Measurements from ENCODE around the gene SKIL.
"Not testable (repeated sequence)": the region's sequence is repeated elsewhere in the genome, so short reads cannot be mapped to it uniquely, and the experiment has no call there.

Gene SKIL, protein sequence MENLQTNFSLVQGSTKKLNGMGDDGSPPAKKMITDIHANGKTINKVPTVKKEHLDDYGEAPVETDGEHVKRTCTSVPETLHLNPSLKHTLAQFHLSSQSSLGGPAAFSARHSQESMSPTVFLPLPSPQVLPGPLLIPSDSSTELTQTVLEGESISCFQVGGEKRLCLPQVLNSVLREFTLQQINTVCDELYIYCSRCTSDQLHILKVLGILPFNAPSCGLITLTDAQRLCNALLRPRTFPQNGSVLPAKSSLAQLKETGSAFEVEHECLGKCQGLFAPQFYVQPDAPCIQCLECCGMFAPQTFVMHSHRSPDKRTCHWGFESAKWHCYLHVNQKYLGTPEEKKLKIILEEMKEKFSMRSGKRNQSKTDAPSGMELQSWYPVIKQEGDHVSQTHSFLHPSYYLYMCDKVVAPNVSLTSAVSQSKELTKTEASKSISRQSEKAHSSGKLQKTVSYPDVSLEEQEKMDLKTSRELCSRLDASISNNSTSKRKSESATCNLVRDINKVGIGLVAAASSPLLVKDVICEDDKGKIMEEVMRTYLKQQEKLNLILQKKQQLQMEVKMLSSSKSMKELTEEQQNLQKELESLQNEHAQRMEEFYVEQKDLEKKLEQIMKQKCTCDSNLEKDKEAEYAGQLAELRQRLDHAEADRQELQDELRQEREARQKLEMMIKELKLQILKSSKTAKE

DNA sequence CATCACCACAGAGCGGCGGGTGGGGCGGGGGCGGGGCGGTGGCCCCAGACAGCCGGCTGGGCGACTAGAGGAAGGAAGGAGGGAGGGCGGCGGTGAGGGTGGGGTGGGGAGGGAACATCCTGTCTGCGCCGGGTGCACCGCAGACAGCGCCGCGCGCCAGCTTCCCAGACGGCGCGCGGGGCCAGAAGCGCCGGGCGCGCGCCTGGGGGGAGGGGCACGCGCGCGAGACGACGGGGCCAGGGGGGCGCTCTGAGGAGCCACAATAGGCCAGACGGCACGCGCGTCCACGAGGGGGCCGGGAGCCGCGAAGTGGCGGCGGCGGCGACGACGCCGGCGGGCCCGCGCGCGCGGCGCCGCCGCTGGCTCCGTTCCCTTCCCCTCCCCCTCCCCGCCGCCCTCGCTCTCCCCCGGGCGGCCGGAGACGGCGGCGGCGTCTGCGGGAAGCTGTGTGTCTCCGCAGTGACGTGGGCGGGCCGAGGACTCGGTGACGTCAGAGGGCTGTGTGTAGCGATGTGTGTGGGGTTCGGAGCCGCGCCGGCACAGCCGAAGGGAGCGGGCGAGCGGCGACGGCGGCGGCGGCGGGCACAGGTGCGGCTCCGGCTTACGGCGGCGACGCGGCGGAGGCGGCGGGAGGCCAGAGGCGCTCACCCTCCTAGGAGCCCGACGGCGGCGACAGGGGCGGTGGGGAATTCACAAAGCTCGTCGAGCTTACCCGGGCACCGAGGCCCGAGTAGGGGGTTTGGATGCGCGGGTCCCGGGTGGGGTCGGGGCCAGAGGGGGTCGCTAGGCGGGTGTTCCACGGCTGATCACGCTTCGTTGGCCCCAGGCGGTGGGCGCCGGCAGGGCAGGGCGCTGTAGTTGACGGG, at the start of gene SKIL:
SKIL (plus strand) TSS at position 540 of the 866 bp plus-strand sequence. CDS start 2,617 bp downstream, outside the sequence.
- in situ Hi-C loops (cut with HindIII; ENCODE audit: low sequenced_read_pairs): no loop called here

DNA sequence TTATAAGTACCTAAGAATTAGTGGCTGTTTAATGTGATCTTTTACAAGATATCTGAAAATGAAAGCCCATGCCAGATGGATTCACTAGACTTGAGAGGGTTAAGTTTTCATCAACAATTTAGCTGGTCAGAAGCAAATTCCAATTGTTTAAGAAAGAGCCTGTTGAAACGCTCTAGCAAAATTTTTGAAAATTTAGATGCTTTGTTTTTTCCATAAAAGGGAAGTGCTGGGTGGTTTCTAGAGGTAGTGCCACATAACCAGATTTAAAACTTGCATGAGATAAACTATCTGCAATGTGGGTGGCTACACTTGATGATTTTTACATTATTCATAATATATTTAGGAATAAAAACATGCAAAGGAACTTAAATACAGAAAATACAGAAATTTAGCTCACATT, 48.5 kb upstream of the SKIL start:
- in situ Hi-C loops (cut with HindIII; ENCODE audit: low sequenced_read_pairs): no loop called here

DNA sequence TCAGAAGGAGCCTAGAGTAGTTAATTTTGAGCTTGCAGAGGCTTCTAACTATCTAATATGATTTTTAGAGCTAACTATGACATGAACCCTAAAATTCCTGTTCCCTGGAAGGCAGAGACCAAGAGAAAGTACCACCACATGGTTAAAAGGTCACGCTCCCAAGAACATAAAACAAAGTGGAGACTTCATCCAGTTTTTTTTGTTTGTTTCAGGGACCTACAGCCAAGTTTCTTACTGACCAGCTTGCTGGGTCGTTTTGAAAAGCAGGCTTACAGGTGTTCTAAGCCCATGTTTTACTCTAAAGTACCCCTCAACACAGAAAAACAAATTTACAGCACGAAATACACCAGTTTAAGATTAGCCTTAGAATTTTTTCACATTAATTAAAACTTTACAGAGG, 39.6 kb upstream of the SKIL start:
- in situ Hi-C loops (cut with HindIII; ENCODE audit: low sequenced_read_pairs): loop anchor here (5.0 kb wide), 1 partner anchor 69 kb away; no protein-coding TSS in a partner anchor

DNA sequence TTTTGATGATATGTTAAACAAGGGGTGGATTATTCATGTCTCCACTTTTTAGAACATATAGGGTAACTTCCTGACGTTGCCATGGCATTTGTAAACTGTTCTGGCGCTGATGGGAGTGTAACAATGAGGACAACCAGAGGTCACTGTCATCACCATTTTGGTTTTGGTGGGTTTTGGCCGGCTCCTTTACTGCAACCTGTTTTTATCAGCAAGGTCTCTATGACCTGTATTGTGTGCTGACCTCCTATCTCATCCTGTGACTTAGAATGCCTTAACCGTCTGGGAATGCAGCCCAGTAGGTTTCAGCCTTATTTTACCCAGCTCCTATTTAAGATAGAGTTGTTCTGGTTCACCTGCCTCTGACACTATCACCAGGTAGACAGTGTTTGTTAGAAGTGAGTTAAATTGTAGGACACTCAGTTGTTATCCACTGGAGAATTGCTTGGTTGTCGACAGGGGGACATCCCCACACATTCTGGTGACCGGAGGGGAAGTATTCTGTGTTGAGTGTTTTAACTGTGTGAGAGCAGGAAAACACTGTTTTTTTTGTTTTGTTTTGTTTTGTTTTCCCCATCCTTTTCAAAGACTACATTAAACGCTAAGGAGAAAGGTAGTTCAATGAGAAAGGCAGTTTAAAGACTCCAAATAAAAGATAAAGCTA, 36.9 kb upstream of the SKIL start:
- in situ Hi-C loops (cut with HindIII; ENCODE audit: low sequenced_read_pairs): loop anchor here (5.0 kb wide), 1 partner anchor 48 kb away; no protein-coding TSS in a partner anchor

DNA sequence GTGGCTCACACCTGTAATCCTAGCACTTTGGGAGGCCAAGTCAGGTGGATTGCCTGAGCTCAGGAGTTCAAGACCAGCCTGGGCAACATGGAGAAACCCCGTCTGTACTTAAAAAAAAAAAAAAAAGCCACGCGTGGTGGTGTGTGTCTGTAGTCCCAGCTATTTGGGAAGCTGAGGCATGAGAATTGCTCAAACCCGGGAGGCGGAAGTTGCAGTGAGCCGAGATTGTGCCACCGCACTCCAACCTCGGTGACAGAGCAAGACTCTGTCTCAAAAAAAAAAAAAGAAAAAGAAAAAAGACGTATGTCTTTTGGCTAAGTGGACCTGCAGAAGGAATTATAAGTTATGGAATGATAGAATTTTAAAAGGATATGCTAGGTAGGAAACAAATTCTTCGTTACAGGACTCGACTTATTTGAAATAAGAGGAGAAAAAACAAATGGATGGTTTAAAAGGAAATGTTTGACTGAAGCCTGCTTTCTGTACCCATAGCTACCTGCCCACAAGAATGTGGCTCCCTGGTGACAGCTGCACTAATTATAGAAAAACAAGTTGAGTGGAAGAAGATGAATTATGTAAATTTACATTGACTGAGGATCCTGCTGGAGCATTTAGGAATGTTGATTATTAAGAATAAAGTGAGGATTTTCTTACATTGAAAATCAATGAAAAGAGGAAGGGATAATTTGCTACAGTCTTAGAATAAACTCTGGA, 36.0 kb upstream of the SKIL start:
- in situ Hi-C loops (cut with HindIII; ENCODE audit: low sequenced_read_pairs): loop anchor here (5.0 kb wide), 1 partner anchor 49 kb away; no protein-coding TSS in a partner anchor

DNA sequence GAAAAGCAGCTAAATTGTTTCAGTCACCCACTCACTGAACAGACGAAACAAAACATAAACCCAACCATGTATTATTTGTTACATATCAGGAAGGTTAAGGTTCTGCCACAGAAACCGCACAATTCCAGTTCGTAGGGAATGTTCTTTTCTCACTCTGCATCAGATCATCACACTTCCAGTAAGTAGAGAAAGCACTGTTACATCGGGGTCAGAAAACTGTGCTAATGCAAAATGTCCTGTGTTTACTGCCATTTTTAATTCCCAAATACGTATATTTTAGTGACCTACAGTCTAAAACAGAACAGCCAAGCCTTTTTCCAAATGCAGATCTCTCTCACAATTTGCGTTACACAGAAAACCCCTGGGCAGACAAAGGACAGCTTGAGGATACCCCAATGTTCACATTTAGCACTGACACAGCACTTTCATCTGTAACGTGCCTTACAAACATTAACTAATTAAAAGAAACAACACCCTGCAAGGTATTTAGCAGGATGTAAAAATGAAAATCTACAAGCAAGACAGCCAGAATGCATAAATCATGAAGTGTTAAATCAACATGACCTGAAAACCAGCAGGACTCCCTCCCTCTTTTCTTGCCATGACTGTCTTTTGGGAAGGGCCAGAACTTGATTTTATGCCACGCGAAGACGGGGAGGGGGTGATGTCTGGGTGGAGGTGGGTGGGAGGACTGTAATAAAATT, 34.8 kb upstream of the SKIL start:
- in situ Hi-C loops (cut with HindIII; ENCODE audit: low sequenced_read_pairs): loop anchor here (5.0 kb wide), 1 partner anchor 50 kb away; no protein-coding TSS in a partner anchor

DNA sequence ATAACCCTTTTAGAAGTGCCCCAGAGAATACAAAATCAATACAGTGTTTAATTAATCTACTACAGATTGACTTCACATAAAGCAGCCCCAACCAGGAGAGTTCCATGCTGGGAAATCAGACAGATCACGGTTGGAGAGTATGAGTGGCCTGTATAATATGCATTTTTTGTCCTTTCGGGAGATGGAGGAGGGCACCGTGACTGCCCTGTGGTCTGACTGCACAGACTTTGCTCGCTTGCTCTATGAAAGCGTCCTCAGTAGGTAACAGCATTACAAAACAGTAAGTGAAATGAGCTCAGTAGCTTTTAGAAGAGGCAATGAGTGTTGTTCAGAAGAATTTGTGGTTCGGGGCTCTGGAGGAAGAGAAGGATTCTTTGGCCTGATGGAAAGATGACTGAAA, 34.2 kb upstream of the SKIL start:
- in situ Hi-C loops (cut with HindIII; ENCODE audit: low sequenced_read_pairs): loop anchor here (5.0 kb wide), 1 partner anchor 51 kb away; no protein-coding TSS in a partner anchor

DNA sequence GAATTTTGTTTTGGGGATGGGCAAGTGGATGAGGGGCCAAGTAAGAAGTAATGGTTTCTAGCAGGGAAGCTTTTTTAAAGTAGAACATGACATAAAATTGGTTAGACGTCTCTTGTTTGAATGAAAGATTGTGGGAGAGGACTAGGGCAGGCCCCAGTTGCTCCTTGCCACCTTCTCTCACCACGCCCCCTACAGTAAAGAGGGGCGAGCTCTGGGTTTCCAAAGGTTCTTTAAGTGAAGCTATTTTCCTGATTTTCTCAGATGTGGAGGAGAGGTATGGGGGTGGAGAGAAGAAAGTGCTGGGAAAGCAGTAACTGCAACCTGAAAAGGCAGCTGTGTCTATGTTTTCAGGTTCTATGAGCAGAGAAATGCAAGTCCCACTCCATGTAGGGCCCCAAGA, 32.6 kb upstream of the SKIL start:
- in situ Hi-C loops (cut with HindIII; ENCODE audit: low sequenced_read_pairs): loop anchor here (5.0 kb wide), 1 partner anchor 53 kb away; no protein-coding TSS in a partner anchor

DNA sequence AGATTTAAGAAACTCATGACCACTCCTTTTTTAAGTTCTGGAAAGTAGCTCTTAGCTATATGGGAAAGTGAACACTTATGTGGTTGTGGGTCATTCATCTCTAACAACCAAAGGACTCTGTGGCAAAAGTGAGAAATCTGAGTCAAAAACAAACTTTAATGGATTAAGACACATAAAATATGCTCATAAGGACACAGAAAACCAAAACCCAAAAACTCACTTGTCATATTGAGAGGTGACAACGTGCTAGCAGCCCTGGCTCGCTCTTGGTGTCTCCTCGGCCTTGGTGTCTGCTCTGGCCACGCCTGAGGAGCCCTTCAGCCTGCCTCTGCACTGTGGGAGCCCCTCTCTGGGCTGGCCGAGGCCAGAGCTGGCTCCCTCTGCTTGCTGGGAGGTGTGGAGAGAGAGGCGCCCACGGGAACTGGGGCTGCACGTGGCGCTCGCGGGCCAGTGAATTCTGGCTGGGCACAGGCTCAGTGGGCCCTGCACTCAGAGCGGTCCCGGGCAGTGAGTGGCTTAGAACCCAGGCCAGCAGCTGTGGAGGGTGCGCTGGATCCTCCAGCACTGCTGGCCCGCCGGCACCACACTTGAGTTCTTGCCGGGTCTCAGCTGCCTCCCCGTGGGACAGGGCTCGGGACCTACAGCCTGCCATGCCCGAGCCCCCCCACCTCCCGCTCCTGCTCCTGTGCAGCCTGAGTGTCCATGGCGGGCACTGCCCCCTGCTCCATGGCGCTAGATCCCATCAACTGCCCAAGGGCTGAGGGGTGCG, 30.3 kb upstream of the SKIL start:
- in situ Hi-C loops (cut with HindIII; ENCODE audit: low sequenced_read_pairs): no loop called here

DNA sequence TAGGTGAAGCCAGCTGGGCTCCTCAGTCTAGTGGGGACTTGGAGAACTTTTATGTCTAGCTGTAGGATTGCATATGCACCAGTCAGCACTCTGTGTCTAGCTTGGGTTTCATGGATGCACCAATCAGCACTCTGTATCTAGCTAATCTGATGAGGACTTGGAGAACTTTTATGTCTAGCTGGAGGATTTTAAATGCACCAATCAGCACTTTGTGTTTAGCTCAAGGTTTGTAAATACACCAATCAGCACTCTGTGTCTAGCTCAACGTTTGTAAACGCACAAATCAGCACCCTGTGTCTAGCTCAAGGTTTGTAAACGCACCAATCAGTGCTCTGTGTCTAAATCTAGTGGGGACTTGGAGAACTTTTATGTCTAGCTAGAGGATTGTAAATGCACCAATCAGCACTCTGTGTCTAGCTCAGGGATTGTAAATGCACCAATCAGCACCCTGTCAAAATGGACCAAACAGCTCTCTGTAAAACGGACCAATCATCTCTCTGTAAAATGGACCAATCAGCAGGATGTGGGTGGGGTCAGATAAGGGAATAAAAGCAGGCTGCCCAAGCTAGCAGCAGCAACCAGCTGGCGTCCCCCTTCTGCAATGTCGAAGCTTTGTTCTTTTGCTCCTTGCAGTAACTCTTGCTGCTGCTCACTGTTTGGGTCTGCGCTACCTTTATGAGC, 29.5 kb upstream of the SKIL start:
- in situ Hi-C loops (cut with HindIII; ENCODE audit: low sequenced_read_pairs): not testable (repeated sequence)

DNA sequence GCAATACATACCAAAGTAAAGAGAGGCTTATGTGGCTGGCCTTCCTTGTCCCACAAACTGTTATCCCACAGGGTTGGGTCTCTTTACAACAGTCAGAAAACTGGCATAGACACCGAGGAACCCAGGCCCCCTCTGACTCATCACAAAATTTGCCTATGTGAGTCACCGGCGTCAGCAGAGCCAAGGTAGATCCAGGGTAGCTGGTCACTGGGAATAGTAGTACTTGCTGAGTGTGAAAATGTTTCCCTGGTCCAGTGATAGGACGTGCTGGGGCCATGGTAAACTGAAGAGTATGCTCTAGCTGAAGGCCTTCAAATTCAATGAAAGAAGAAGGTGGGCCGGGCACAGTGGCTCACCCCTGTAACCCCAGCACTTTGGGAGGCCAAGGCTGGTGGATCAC, 27.1 kb upstream of the SKIL start:
- in situ Hi-C loops (cut with HindIII; ENCODE audit: low sequenced_read_pairs): no loop called here

DNA sequence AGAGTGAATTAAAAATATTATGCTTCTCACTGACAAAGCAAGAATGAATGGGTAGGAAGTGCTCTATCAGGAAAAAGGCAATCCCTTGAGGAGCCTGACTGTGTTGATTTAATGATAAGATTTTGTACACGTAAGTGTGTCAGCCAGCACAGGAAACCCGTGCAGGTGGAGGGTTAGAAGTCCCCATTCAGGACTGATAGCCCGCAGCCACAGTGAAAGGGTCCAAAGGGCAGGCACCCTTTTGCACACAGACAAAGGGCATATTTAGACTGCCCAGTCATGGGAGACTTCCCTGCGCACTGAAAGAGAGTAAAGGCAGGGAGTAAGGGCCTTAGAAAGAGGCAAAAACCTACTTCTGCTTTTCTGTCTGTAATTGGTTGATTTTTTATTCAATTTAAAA, 26.4 kb upstream of the SKIL start:
- in situ Hi-C loops (cut with HindIII; ENCODE audit: low sequenced_read_pairs): no loop called here

DNA sequence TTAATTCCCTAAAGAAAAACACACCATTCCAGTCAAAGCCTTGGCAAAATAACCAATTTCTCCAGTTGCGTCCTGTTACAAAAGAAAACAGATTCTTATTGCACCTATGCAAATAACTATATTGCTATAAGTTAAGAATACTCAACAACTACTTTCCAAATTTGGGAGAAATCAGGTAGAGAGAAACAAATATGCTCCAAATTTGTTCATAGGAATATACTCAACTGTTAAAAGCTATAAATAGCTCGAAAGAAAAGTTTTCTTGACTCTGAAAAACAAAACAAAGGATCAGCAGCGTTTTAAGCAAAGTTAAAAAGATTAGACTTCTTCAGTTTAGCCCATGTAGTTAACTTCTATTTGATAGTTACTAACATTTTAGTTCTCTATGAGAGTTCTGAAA, 20.1 kb upstream of the SKIL start:
- in situ Hi-C loops (cut with HindIII; ENCODE audit: low sequenced_read_pairs): no loop called here

DNA sequence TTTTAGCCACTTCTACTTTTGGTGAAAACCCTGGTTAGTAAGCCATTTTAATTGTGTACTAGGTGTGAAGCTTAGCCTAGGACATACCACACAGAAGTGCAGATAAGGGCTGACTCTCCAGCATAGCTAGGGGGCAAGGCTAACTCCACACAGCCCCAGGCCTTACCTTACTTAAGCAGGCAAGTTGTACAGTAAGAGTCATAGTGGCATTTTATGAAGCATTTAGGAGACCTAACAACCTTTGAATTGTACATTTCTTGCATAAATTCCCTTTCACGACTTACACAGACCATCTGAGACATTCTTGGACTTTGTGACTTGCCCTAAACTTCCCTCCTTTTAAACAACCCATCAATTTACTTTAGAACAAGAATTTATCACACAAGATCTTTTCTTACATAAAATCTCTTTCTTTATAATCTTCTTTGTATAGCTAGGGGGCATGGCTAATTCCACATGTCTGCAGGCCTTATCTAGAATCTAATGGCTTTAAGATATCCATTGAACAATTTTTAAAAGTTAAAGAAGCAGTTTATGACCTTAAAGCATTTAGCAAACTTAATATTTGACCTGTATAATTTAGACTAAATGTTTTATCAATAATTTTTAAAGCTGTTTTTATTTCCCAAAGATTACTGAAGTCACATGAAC, 18.7 kb upstream of the SKIL start:
- in situ Hi-C loops (cut with HindIII; ENCODE audit: low sequenced_read_pairs): no loop called here

DNA sequence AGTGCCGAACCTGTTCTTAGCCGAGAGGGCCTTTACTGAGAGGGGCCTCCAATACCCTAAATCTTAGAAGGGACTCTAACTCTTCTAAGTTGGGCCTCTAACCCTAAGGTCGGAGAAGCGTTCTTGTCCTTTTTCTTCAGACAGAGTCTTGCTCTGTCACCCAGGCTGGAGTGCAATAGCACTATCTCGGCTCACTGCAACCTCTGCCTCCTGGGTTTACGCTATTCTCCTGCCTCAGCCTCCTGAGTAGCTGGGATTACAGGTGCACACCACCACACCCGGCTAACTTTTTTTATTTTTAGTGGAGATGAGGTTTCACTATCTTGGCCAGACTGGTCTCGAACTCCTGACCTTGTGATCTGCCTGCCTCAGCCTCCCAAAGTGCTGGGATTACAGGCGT, 15.2 kb upstream of the SKIL start:
- in situ Hi-C loops (cut with HindIII; ENCODE audit: low sequenced_read_pairs): not testable (repeated sequence)

DNA sequence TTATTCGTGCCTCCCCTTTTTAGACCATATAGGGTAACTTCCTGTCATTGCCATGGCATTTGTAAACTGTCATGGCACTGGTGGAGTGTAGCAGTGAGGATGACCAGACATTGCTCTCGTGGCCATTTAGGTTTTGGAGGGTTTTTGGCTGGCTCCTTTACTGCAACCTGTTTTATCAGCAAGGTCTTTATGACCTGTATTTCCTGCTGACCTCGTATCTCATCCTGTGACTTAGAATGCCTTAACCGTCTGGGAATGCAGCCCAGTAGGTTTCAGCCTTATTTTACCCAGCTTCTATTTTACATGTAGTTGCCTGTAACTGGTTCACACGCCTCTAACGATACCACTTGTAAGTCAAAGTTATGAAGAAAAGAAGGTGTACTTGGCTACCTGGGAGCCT, 13.7 kb upstream of the SKIL start:
- in situ Hi-C loops (cut with HindIII; ENCODE audit: low sequenced_read_pairs): not testable (repeated sequence)

DNA sequence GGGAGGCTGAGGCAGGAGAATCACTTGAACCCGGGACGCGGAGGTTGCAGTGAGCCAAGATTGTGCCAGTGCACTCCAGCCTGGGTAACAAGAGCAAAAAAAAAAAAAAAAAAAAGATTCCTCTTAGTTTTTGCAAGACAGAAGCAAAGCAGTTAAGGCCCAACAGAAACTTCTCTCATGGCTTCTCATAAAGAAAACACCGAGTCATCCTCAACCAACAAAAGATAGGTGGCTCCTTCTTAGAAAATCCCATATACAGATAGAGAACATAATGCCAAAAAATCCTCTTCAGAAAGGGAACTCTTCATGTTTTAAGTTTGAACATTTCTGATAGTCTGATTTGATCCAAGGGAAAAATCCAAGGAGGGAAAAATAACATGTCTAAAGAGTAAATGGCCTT, 12.5 kb upstream of the SKIL start:
- in situ Hi-C loops (cut with HindIII; ENCODE audit: low sequenced_read_pairs): no loop called here

Data from endothelial cell of hepatic sinusoid (primary cell).